ENCODE measurements around the gene SEC61A1.

Gene SEC61A1

DNA sequence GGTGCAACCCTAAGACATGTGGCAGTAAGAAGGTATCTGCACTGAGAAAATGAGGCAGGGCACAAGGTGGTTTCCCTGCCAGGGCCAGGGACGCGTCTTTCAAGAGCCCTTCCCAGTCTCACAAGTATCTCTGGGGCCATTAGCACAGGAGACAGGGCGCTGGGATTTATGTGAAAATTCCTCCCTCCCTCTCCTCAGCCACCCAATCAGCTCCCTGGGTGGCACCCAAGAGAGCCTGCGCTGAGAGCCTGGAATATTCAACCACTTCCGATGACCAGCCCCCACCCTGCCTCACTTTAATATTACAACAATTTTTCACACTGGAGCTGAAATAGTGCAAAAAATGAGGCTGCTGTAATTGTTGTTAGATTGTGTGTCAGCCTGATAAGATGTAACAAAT, 26.1 kb downstream of the SEC61A1 start:
- DNase-seq (ENCODE audit: low read depth) = no peak

DNA sequence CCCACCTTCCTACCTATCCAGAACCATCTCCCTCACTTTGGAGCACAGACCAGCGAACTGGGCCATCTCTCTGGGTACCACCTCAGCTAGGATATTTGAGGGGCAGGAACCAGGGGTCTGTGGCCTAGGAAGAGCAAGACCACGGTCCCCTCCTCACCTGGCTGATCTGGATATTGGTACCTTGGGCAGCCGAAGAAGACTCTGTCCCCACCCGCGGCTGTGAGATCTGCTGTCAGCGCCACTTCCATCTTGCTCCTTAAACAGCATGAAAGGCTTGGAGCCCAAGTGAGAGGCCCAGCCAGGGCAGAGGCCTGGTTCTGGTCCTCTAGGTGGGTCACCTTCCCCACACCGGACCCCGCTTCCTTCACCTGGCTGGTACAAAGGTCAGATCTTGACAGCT, 26.6 kb downstream of the SEC61A1 start:
- no peak for DNase-seq (ENCODE audit: low read depth)

DNA sequence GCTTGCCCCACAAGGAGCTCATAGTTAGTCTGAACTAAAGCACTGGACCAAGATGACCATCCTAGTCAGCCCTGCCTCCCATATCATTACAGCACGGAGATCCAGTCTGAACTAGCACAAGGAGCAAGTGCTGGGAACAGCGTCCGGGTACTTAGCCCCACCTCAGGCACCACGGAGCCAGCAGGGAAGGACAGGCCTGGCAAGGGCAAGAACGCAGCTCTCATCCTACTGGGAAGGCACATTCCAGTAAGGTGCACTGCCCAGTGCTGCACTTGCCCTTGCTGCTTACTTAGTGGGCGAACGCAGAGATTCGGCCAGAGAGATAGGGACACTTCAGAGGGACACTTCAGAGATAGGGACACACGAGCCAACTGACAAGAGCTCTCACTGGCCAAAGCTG, 27.6 kb downstream of the SEC61A1 start:
- no peak for DNase-seq (ENCODE audit: low read depth)

DNA sequence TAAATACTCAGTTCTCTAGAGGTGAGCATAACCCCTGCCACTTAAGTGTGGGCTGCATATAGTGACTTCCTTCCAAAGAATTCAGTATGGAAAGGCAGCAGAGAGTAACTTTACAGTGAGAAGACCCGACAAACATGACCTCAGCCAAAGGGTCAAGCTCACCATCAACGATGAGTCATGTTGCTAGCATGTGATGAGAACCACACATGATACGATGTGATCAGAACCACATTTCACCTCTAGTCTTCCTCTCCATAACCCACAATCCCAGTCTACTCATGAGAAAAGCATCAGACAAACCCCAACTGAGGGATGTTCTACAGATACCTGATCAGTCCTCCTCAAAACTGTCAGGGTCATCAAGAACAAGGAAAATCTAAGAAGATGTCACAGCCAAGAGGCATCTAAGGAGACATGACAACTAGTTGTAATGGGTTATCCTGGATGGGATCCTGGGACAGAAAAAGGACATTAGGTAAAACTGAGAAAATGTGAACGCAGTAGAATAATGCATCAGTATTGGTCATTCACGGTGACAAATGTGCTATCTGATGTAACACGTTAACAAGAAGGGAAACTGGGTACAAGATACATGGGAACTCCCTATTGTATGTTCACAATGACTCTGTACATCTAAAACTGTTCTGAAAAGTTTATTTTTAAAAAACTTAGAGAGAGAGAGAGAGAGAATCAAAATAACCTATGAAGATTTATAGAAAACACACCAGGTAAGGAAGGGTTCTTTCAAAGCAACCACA, 28.3 kb downstream of the SEC61A1 start:
- DNase-seq (ENCODE audit: low read depth) = no peak

DNA sequence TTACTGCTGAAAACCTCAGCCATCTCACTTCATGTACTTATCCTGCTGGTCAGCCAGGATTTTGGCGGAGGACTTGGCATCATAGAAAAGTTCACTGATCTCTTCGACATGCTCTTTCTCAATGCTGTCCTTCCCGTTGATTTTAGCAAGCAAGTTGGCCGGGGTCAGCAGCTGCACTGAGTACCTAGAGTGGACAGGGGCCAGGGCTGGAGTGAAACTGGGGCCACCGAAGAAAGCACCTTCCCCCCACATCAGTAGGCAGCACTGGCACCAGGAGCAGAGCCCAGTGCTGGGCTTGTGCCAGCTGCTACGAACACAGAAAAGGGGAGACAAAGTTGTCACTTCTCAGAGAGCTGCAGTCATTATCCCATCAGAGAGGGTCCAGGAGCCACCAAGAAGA, 29.0 kb downstream of the SEC61A1 start:
- no peak for DNase-seq (ENCODE audit: low read depth)

DNA sequence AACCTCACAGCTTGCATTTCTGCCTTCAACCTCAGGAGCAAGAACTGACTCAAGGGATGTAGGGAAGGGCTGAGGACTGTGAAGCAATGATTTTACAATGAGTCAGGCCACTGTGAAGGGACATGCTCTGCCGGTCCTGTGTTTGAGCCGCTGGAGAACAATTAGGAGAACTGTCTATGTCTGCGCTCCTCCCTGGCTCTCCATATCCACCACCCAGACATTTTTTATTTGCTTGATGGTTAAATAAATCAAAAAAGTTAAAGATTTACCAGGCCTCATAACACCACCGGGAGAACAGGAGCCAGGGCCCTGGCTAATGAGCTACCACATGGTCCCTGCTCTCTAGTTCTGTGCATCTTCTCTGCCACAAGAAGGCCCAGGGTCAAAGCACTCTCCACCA, 29.6 kb downstream of the SEC61A1 start:
- no peak for DNase-seq (ENCODE audit: low read depth)

DNA sequence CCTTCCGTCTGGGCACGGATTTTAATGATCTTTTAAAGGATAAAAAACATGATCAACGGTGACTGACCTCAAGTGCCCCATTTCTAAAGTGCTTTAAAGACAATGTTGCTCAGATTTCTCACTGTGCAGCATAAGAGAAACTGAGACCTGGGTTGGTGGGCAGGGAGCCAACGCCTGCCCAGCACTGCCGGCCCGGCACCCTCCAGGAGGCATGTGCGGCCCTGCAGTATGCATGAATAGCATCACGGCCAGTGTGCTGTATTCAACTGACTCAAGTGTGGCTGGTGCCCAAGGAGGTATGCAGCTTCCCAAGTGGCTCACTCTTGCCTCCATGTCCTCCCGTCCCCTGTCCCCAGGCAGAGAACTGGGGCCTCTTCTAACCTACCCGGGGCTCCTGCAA, 30.3 kb downstream of the SEC61A1 start:
- DNase-seq (ENCODE audit: low read depth) = no peak

DNA sequence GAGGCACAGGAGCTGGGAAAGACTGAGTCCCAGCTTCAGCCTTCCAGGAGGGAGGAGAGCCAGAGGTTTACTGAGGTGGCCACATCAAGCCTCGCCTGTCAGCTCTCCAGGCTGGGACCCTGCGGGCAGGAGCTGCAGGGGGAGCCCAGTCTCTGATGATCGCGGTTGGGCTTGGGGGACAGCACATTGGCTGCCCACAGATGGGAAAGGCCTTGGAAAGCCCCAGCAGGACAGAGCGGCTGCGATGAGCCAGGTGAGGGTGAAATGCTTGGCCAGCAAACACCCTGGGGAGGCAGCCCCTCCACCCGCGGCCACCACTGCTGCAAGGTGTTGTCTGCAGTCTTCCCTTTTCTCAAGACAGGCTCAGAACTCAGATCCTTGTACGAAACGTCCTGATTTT, 31.2 kb downstream of the SEC61A1 start:
- DNase-seq (ENCODE audit: low read depth) = no peak

DNA sequence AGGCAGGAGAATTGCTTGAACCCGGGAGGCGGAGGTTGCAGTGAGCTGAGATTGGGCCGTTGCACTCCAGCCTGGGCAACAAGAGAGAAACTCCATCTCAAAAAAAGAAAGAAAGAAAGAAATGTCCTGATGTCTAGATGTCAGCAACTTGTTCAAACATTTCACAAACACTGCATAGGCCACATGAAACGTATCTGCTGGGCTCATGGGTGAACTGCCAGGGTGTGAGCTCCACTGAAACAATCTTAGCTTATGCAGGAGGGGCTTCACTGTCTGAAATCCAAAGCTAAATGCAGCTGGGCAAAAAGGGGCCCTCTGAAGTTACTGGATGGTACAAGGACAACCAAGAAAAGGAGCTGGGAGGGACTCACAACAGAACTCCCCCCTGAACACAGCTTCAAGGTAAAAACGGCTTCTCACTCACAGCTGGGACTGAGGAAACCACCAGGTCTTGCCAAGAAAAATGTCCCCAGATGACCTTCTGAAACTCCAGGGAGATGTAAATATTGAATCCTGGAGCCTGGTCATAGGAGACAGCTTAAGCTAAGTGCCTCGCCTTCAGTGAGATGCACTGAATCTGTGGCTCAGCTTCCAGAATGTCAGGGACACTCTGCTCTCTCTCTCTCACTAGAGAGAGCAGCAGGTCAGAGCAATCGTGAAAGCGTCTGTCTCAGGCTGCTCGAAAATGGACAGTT, 31.9 kb downstream of the SEC61A1 start:
- no peak for DNase-seq (ENCODE audit: low read depth)

DNA sequence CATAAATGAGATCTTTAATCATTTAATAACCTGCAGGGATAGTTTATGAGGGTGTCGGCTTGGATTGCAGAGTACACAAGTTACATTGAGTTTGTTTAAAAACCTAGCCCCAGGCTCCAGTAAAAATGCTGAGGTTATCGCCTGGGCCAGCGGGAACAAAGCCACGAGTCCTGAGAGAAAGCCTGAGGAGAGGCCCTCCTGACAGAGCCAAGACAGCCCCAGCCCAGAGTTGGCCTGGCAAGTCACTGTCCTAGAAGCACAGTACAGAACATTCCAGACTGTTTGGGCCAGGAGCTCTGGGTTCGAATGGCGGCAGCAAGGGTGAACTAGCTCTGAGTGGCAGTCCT, 32.4 kb downstream of the SEC61A1 start:
- no peak for DNase-seq (ENCODE audit: low read depth)

DNA sequence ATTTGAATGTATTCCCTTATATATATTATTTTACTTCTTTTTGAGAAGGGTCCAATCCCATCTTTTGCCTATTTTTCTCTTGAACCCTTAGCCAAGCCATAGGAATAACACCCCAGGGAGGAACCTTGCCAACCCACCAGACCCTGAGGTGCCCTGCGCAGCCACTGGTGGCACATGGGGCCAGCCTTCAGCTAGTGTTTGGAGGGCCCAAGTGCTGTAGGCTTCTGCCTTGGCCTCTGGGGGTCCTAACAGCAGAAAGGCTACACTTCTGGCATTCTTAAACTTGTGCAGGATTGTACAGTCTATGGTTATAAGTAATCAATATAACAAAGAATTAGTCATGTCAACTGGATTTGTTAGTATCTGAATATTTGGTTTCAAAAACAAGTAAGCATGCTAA, 36.9 kb downstream of the SEC61A1 start:
- DNase-seq (ENCODE audit: low read depth) = no peak

DNA sequence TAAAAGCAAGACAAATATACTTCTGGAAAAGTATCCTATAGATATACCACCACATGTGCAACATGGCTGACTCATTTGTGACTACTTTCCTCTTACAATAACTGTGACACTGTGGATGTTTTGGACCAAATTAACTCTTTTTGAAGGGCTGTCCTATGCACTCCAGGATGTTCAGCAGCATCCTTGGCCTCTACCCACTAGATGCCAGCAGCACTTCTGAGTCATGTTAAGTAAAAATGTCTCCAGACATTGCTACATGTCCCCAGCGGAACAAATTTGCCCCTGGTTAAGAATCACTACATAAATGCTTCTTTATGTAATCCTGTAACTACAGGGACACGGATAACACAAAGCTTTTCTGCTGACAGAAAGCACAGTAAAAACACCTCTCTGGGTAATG, 39.3 kb downstream of the SEC61A1 start:
- DNase-seq (ENCODE audit: low read depth) = no peak

DNA sequence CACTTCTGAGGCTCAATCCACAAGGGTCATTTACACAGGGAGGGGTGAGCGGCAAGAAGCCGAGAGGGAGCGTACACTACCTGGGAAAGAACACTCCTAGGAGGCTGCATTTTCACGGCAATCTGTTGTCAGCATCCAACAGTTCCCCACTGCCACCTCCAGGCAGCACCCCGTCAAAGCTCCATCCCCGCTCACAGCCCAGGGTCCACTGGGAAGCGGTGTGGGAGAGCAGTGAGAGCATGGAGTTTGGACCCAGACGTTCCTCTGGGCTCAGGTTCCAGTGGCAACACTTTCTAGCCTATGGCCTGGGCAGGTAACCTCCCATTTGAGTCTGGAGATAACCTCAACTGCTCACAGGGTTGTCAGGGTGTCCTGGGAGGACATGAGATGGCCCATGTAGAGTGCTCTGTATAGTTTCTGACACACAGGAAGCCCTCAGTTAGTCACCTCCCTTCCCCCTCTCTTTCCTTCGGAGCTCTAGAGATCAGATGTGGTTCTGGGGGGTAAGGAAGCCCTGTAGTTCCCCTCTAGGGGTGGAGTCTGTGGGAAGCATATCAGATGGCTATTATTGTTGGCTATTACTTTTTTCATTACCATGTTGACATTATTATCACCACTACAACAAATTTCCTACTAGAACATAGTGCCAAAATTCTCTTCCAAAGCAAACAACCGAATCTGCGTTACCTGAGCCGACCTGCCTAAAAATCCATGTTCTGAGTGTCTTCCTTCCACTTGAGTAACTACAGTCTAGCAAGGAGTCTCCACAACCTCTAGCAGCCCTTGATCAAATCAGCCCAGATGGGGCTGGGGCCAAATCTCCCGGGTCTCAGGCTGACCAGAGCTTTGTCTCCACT, 42.3 kb downstream of the SEC61A1 start:
- no peak for DNase-seq (ENCODE audit: low read depth)

DNA sequence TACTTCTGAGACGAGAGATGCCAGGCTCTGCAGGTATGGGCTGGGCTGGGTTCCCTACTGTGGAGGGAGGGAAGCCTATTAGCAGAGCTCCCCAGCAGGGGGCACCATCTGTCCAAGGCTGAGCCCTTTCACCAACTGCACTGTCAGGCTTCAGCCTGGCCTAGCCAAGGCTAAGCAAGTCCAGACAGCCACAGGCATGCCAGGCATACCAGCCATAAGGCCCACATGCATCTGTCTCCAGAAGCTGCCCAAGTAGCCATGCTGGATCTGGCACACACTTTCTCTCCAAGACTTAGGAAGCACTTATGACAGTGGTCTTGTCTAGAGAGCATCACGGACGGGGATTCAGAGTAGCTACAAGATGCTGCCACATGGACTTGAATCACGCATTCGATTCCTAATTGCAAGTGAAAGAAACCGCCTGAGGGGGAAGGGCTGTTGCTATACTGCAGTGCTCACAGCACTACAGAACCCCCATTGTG, 43.0 kb downstream of the SEC61A1 start:
- peak; percentile 68 for DNase-seq (ENCODE audit: low read depth)

DNA sequence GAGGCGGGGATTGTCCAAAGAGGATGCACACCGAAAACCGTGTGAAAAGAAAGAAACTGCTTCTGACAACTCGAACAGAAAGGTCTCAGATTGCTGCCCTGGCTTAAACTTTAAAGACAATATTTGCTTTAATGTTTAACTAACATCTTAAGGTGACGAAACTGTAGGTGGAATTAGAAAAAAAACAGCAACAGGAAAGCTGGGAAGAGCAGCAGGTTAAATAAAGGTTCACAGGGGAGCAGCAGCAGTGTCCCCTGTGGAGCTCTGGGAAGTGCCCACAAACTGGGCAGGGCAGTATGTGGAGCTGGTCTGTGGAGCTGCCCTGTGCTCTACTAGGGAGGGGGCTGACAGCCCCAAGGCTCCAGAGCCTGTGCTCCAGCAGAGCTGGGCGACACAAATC, 46.0 kb downstream of the SEC61A1 start:
- no peak for DNase-seq (ENCODE audit: low read depth)

DNA sequence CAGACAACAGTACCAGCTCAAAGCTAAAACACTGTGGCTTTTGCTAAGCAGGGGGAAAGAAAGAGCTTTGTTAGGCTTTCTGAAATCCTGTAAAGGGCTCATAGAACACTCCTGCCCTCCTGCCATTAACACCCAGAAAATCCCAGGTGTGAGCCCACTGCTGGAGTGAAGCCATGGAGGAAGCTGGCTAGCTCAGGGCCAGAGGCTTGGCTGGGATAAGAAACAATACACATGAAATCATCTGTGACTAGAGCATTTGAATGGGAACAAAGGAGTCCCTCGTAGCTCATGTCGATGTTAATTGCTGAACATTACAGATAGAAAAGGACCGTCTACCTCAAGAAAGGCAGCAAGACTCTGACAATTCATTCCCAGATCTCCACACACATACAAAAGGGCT, 47.9 kb downstream of the SEC61A1 start:
- DNase-seq (ENCODE audit: low read depth) = no peak

DNA sequence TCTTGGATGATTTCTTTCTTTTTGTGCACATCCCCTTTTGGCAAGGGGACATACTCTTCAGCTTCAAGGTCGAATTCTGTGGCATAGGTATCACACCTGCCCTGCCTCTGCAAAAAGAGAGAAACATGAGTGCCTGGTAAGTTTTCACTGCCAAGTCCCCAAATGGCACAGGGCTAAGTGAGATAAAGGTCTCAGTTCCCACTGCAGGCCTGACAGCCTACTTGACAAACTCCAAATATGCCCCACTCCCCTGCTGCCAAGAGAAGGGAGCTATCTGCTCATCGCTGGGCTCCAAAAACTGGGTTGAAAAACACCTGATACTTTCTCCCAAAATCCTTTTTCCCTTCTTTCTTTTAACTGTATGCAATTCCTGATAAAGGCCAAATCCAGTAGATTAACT, 48.4 kb downstream of the SEC61A1 start:
- DNase-seq (ENCODE audit: low read depth) = no peak

DNA sequence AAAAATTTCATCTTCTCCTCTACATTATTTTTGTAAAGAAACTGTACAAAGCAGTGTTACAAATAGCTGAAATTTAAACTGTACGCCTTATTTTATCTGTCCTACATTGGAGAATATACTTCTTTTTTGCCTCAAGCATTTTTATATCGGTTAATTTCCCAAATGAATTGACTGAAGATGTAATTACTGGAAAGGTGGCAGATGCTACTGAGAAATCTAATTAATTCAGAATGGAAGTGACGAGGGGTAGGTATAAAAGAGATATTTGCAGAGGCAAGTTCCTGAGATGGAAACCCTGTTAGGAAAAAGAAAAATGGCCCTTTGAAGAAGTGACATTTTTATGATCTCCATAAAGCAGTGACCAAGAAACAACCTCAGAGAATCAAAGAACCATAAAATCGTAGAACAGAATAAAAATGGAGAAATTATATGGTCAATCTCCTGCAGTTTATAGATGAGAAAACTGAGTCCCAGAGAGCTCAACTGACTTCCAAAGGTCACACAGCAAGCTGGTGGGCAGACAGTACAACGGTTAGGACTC, 51.0 kb downstream of the SEC61A1 start:
- DNase-seq (ENCODE audit: low read depth) = no peak

DNA sequence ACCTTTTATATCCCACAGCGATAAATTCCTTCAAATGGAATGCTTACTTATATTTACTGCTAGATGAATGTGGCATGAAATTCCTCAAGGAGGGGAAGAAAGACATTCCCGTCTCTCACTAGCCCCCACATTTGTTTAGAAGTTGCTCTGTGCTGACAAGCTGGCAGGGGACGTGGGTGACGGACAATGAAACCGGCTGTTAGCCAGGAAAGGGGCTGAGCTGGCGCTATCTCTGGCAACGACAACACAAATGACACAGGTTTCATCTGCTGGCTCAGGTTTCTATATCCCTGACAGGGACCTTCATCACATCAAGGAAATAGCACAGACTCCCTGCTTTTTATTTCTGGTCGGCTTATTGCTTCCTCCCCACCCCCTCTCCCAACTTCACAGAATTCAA, 55.6 kb downstream of the SEC61A1 start:
- no peak for DNase-seq (ENCODE audit: low read depth)

DNA sequence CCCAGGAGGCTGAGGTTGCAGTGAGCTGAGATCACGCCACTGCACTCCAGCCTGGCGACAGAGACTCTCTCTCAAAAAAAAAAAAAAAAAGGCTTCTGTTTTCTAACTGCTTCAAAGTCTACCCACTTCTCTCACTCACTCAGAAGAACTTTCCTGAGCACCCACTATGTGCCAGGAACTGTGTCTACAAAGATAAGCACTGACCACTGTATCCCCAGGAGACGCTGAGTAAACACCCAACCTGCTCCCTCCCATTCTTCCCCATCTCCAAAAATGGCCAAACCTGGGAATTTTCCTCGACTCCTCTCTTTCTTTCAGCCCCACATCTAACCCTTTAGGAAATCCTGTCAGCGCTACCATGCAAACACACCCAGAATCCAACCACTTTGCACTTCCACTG, 58.9 kb downstream of the SEC61A1 start:
- DNase-seq (ENCODE audit: low read depth) = no peak

DNA sequence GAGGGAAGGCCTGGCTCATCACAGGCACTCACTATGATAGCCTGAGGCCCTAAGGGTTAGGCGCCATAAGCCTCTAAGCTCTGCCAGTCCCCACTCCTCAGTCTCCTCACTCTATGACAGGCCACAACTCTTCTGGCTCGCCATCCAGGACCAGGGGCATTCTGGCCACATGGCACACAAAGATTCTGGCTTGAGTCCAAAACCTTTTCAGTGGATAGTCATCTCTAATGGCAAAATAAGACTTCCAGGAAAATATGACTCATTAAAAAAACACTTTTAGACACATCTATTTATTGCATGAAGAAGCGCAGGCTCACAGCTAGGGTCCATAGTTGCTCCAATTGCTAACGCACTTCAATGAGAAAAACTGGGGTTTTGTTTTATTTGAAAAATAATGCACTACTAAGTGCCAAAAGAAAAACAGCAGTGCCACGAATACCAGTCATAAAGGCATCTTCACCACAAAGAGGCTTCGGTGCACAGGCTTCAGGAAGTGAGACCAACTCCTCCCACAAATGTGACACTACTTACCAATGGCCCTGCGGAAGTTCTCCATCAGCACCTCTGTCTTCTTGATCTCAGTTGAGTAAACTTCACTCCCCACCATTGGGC, 60.2 kb downstream of the SEC61A1 start:
- DNase-seq (ENCODE audit: low read depth) = no peak

All from stimulated activated CD8-positive, alpha-beta memory T cell treated with anti-CD3 and anti-CD28 coated beads, Interleukin-15, amount 100 ng/mL, for 1 hour (primary cell).